Measurements from ENCODE around the gene LAMB2.

DNA sequence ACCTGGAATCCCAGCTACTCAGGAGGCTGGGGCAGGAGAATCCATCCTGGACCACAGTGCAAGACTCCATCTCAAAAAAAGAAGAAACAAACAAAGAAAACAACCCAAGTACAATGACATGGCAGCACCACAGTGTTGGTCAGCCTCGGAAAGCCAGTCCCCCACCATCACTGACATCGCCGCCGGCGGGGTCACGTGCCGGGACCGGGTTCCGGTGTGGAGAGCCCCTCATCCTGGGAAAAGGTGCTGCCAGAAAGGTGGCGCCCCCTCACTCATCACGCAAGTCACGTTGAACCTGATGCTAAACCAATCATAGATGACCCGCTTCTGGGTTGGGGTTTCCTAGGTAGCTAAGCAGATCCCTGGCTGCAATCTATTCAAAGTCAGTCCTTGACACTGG lies 56.7 kb downstream of the LAMB2 start:
- TF ChIP-seq, protein P1, sequence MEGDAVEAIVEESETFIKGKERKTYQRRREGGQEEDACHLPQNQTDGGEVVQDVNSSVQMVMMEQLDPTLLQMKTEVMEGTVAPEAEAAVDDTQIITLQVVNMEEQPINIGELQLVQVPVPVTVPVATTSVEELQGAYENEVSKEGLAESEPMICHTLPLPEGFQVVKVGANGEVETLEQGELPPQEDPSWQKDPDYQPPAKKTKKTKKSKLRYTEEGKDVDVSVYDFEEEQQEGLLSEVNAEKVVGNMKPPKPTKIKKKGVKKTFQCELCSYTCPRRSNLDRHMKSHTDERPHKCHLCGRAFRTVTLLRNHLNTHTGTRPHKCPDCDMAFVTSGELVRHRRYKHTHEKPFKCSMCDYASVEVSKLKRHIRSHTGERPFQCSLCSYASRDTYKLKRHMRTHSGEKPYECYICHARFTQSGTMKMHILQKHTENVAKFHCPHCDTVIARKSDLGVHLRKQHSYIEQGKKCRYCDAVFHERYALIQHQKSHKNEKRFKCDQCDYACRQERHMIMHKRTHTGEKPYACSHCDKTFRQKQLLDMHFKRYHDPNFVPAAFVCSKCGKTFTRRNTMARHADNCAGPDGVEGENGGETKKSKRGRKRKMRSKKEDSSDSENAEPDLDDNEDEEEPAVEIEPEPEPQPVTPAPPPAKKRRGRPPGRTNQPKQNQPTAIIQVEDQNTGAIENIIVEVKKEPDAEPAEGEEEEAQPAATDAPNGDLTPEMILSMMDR (IDR thresholded peaks at IDR 0.05), result no peak
- TF ChIP-seq POLR2A (IDR thresholded peaks at IDR 0.05) (no peak), POLR2AphosphoS5 (IDR thresholded peaks at IDR 0.05) (no peak)
